HG03095 (cell line): ENCODE data around the gene SARDH.

Experiments
- ATAC-seq: cut with Tn5 transposase; IDR thresholded peaks from one replicate; pipeline ENCODE4 v1.9.1; 2021; ENCODE audit warnings: moderate library complexity; ENCODE audit not compliant: unreplicated experiment

Gene SARDH

DNA sequence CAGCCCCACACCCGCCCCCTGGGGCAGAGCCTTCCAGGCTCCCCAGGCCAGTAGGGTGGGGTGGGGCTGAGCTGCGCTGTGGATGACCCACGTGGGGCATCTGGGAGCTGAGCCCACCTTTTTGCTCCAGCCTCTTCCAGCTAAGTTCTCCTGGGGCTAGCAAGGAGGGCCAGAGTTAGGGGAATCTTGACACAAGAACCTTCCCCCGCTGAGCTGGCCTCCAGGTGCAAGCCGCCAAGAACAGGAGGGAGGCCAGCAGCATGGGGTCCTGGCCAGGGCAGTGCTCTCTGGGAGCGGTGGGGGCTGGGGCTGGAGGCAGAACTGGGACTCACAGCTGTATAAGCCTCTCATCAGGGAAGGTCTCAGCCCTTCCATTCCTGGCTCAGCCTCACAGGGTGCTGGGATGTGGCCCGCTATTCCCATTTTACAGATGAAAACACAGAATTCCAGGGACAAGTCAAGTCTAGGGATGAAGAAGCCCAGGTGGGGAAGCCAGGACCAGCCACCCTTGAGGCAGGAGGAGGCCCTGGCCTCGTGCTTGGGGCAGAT, 21.5 kb downstream of the SARDH start:
- no peak for ATAC-seq

DNA sequence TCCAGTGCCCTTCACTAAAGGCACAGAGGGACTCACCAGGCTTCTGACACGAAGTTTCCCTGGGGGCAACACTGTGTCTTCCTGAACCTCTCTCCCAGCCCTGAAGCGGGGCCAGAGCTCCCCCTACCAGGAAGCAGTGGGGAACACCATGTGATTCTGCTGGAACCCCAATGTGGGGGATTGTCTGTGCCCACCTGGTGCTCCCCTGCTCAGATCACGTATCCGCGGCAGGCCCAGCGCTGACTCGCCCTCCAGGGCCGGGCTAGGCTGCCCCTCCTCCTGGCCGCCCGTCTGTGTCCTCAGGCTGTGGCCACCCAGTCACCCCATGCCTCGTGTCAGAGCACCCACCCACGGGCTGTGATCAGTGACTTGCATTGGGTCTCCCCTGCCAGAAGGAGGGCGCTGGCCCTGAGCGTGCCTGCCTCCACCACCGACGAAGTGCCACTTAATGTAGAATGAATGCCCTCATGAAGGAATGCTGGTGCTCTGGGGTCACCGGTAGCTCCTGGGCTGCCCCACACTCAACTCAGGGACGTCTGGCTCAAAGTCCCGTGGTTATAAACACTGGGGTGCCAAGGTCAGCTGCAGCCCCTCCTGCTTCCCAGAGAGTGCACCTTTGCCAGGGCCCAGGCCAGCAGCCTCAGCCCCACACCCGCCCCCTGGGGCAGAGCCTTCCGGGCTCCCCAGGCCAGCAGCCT, 22.1 kb downstream of the SARDH start:
- ATAC-seq = no peak

- ATAC-seq = no peak
Measured at GRCh38 chr9:133715295-133715865, 22.8 kb downstream of the SARDH start.

DNA sequence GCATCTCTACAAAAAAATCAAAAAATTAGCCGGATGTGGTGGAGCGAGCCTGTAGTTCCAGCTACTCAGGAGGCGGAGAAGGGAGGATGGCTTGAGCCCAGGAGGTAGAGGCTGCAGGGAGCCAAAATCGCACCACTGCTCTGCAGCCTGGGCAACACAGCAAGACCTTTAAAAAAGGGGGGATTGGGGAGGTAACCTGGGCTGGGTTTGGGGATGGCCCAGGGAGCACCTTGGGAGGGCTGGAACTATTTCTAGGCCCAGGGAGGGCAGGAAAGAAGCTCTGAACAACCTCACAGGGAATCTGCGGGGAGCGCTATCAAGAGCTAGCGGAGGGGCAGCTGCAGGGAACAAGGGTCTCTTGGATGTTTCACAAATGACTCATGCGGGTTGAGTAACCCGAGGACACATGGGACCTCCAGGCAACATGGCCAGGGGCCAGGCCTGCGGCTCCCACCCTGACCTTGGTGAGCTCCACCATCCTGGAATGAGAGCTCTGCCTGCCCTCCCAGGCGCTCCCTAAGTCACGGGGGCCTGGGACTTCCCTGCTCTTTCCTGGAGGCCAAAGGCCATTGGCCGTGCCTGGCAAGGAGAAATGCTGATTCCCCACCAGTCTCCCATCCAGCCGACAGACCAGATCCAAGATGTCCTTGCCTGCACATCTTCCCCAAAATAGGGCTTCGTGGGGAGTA, 23.4 kb downstream of the SARDH start:
- ATAC-seq = no peak

DNA sequence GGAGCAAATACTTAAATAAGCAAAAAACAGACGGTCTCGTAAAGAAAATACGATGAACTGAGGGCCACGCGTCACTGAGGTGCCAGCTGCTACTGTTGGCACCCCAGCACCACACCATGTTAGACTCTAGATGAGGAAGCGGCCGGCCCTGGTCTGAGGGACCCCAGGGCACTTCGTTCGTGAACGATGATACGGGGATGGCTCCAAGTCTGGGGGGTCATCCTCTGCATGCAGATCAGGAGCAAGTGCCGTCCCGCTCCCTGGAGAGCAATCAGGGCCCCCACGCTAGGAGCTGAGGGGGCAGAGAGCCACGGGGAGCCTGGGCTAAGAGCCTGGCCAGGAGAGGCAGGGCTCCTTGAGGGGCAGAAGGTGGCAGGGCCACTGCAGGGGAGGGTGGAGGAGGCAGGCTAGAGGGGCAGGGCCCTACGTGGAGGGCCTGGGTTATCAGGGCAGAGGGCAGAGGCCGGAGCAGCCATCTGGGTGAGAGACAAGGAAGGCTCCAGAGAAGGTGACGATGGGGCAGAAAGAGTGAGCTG, 24.1 kb downstream of the SARDH start:
- no peak for ATAC-seq

DNA sequence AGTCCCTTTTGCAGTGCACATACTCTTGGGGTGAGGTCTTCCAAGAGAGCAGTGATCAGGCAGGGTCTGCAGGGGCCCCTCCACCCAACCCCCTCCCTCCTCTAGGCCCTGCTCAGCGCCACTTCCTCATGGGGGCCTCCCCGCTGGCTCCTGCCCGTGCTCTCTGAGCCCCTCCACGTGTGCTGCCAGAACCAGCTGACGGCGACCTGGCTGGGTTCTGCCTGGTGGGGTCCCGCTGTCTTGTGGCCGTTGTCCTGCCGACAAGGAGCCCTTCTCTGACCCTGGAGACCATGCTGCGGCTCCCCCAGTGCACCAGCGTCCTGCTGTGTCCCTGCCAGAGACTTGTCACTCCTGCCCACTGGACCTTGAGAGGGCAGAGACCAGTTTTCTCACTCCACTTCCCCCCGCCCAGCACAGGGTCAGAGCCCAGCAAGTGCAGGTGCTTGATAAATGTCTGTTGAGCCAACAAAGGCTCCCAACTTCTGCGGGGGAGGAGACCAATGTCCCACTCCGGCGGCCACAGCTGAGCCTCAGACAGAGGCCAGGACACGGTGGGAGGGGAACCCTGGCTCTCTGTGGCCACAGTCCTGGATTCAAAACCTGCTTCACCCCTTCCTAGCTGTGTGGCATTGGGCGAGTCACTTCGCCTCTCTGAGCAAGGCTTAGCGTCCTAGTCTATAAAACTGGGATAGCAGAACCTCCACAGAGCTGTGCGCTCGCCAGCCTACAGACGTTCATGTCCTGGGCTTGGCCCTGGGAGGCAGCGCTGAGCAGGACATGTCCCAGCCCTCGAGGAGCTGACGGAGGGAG, 24.8 kb downstream of the SARDH start:
- ATAC-seq = no peak

GRCh38 chr9:133712221-133713100, 25.7 kb downstream of the SARDH start:
- ATAC-seq = no peak

DNA sequence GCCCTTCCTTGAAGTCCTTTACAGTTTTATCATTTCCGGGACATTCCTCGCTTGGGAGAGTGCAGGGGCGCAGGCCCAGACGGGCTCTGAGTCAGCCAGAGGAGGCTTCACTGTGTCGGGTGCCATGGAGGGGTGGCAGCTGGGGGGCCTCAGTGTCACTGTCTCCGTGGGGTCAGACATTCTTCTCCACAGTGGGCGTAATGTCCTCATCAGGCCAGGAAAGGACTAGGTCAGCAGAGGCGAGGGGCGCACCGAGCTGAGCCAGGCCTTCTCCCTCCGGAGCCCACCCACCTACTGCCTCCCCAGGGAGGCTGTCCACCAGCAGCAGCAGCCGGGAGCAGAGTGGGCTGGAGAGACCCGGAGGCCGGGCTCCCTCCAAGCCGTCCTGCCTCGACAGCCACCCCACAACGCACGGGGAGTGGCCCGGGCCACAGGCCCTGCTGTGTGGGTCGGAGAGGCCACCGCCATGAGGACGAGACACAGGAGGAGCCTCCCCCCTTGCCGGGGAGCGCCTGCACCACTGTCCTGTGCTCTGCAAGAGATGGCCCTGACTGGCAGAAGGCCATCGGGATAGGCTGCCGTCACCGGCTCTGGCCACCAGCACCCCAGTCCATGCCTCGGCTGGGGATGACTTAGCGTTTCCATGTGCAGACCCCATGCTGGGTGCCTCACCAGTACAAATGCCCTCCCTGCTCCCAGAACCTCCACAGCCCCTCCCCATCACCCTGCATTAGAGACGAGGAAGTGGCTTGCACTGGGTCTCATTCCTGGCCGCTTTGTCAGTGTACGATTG, 26.5 kb downstream of the SARDH start:
- no peak for ATAC-seq

DNA sequence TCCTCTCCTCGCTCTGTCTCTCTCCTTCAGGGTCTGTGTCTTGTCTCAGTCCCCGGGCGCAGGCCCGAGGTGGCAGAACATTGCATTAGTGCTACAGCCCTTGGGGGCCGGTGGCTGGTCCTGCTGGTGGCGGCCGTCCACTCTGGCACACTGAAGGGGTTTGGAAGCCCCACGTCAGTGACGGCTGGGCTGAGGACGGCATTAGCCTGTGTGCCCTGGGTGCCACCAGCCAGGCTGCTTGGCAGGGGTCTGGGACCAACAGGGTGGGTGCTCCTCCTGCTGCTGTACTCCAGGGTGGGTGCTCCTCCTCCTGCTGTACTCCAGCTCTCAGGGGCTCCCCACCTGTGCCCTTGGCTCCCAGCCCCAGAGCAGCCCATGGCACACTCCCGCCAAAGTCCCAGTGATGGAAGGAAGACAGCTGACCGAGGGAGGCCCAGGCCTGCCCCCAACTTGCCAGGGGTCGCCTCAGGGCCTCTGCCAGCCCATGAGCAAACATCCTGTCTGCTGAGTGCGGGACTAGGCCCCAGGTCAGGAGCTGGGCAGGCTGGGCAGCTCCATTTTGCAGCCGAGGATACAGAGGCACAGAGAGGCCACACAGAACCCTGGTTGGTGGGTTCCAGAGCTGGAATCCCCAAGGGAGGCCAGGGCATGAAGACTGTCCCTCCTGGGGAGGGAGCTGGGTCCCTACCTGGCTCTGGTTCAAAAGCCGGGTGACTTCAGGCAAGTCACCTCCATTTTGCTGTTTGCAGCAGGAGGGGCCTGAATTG, 27.3 kb downstream of the SARDH start:
- no peak for ATAC-seq

DNA sequence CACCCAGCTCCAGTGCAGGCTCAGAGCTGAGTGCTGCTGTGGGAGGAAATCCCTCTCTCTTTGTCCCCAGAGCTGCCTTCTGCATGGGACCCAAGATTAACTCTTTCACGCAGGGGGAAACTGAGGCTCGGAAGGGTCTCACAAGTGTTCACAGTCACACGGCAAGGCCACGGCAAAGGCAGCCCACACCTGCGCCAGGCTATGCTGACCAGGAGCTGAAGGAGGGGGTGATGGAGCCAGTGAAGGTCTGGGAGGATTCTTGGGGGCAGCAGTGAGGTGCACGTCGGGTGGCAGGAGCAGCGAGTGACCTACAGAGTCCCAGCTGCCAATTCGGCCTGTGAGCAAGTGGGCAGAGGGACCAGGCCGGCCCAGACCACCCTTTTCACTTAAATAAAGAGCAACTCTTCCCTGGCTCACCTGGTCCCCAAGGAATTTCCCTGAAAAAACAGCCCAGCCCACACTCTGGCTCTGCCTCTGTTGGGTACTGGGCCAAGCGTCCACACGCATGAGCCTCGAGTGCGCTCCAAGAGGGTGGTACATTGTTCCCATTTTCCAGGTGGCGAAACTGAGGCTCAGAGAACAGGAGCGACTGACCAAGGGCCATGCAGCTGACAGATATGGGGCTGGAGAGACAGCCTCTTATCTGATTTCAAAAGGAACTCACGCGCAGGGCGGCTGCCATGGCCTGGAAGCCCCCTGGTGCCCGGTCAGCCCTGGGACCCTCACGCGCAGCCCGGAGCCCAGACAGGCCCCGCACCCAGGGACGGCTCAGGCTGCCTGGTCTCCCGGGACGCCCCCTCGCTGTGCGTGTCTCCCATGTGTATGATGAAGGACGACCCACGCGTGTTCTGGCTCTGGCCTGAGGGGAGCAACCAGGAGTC, 28.2 kb downstream of the SARDH start:
- no peak for ATAC-seq

- ATAC-seq = no peak
Measured at GRCh38 chr9:133709015-133709611, 29.0 kb downstream of the SARDH start.

DNA sequence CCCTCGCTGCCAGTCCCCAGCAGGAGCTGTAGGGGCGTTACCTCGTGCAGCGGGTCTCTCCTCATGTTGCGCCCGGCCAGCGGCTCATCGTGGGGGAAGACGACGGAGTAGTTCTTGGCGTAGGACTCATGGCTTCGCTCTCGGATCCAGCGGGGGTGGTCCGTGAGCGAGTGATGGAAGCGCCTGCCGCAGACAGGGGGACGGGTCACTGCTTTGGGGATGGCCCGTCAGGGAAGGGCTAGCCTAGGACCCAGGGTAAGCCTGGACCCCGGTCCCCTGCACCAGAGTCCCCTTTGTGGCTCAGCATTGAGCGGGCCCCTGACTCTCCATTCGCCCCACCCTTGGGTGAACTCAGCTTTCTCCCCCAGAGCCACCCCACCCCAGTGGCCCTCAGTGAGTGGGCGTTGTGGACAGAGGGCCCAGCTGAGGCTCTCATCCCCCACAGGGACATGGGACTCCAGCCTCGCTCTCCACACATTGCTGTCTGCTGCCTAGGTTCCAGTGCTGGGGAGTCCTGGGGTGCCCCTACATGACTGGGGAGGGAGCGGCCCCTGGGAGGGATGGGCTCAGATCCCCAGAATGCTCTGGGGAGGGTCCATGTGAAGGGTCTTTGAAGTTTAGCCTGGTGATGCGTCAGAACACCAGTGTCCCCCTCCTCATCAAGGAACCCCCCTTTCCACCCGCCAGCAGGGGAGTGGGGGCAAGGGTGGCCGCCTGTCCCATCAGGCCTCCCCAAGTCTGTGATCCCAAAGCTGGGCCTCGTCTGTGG, 29.7 kb downstream of the SARDH start:
- ATAC-seq = no peak

DNA sequence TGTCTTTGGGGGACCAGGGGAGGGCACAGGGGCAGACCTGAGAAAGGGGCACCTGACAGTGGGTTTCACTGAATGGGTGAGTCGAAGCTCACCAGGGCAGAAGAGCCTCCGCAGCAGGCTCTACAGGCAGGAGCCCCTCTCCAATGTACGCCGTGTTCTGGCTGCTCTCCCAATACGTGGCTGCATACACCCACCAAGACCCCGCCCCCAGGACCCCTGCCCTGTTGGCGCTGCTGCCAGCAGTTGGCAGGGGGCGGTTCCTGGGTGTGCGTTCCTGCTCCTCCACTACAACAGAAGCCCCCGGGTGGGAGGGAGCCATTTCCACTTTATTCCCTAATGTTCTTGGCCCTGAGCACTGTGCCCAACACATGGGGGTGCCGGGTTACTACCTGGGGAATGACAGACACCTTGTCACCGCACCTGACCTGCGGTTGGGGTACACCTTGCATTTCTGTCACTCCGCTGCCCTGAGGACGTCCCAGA, 30.3 kb downstream of the SARDH start:
- no peak for ATAC-seq

- ATAC-seq = no peak
Measured at GRCh38 chr9:133707065-133707762, 30.9 kb downstream of the SARDH start.

DNA sequence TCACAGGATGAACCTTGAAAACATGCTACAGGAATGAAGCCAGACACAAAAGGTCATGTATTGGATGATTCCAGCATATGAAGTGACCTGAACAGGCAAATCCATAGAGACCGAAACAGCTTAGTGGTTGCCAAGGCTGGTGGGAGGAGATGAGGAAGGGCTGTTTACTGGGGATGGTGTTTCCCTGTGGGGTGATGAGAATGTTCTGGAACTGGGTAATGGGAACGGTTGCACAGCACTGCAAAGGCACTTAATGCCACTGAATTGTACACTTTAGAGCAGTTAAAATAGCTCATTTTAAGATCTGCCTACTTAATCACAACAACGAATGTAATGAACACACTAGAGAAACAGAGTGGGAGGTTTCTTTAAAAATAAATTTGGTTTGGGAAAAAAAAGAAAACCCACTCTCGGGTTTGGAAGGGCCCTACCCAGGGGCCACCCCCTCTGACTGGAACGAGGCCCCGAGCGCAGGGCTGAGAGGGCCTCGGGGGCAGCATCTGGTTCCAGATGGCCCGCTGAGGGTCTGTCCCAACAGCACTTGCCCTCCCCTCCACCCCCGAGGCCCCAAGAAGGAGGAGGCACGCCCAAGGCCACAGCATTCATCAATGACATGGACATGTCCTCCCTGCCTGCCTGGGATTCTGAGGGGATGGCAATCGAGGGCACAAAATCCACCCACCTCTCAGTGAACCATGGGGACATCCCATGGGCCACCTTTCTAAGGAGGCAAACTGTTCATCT, 31.7 kb downstream of the SARDH start:
- no peak for ATAC-seq
